HTR-8/SVneo (cell line): ENCODE data around the gene VAX1.
"Not testable (repeated sequence)": the region's sequence is repeated elsewhere in the genome, so short reads cannot be mapped to it uniquely, and the experiment has no call there.

Experiments
- DNase-seq: peaks from one replicate; pipeline ENCODE4 v3.0.0; 2011; ENCODE audit warnings: low spot score, mixed read lengths; ENCODE audit not compliant: insufficient read length
- FAIRE-seq: peaks from 2 replicates; lab custom pipeline; 2011; peaks lifted over from hg19 to GRCh38; lab: Jason Lieb, UNC

The VAX1 gene

GRCh38 chr10:117086546-117086945 is 51.5 kb downstream of the VAX1 start:
- FAIRE-seq, result no peak
- no peak for DNase-seq

- DNase-seq, FAIRE-seq: not testable (repeated sequence)
Observed at GRCh38 chr10:117084421-117085246, 53.4 kb downstream of the VAX1 start.
